ENCODE measurements around the gene LY9.

LY9 gene

DNA sequence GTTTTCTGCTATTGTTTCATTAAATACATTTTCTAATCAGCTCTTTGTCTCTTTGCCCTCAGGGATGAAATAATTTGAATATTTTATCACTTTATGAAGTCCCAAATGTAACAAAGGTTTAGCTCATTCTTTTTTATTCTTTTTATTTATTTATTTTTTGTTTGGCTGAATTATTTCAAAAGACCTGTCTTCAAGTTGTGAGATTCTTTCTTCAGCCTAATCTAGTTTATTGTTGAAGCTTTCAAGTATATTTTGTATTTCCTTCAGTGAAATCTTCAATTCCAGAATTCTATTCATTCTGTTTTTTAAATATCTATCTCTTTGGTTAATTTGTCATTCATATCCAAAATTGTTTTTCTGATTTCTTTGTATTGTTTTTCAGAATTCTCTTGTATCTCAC, 10.8 kb downstream of the LY9 start:
- POLR2A ChIA-PET (ENCODE audit: low non-redundant PET), result no interaction called here

DNA sequence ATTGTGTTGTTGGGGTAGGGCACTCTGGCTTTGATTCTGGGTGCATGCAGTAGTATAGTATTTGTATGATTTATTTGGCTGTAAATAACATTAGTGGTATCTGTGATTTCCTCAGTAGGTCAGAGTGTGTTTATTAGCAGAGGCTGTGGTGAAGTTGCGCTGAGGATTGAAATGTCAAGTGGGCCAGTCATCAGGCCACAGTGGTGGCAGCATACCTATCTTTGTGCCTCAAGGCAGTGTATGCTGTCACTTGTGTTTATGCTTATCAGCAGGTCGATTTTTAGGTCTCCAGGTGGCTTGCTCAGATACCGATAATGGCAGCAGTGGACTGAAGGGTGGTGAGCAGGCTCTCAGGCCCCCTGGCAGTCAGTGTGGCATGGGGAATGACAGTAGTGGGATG, 11.3 kb downstream of the LY9 start:
- ChIA-PET CTCF (no interaction called here), POLR2A (ENCODE audit: low non-redundant PET) (no interaction called here)
- TF ChIP-seq, protein P1, sequence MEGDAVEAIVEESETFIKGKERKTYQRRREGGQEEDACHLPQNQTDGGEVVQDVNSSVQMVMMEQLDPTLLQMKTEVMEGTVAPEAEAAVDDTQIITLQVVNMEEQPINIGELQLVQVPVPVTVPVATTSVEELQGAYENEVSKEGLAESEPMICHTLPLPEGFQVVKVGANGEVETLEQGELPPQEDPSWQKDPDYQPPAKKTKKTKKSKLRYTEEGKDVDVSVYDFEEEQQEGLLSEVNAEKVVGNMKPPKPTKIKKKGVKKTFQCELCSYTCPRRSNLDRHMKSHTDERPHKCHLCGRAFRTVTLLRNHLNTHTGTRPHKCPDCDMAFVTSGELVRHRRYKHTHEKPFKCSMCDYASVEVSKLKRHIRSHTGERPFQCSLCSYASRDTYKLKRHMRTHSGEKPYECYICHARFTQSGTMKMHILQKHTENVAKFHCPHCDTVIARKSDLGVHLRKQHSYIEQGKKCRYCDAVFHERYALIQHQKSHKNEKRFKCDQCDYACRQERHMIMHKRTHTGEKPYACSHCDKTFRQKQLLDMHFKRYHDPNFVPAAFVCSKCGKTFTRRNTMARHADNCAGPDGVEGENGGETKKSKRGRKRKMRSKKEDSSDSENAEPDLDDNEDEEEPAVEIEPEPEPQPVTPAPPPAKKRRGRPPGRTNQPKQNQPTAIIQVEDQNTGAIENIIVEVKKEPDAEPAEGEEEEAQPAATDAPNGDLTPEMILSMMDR (conservative IDR thresholded peaks at IDR 0.05; ENCODE audit: low read depth), result no peak
- H3K27ac ChIP-seq, result no peak overlapping the region
- no peak for DNase-seq (ENCODE audit: low spot score)

More for the DNA sequence above, 10.8 kb downstream of the LY9 start:
- CTCF ChIA-PET, result no interaction called here
- TF ChIP-seq, protein P1 (conservative IDR thresholded peaks at IDR 0.05; ENCODE audit: low read depth), result no peak
- no peak for DNase-seq (ENCODE audit: low spot score)
- H3K27ac ChIP-seq, result no peak overlapping the region

DNA sequence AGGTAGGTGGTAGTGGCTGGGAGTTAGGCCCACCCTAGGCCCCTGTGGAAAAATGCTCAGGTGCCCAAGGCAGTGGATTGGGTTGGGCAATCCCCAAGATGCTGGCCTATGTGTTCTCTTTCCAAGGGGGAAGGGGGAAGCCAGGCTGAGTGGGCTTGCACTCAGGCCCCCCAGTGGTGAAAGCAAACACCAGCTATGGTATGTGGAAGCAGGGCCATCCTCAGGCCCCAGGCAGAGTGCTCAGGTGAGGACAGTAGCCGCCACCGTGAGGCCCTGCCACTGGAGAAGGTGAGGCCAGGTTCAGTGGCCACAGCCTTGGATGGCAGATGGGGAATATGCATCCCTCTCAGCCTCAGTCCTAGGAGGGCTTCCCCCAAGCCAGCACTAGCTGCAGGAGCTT, 11.8 kb downstream of the LY9 start:
- DNase-seq (ENCODE audit: low spot score), result no peak
- CTCF ChIA-PET, result no interaction called here

DNA sequence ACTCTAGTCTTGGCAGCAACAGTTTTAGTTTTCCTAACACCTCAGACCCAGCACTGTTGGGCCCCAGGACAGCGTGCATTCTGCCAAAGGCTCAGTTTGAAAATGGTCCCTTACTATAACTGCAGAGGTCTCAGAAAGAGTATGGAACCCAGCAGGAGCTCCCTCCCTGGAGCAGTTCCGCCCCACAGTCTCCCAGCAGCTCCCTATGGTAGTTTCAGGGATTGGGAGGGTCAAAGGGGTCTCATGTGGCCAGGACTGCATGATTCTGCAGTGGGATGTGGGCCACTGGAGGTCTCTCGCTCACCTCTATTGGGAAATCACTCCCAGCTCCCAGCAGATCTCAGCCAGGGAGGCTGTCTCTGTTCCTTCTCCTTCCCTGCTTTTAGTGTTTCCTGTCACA, 12.3 kb downstream of the LY9 start:
- CTCF ChIA-PET, result no interaction called here

More for the DNA sequence above, 11.8 kb downstream of the LY9 start:
- no peak overlapping the region for H3K27ac ChIP-seq
- TF ChIP-seq, protein P1 (conservative IDR thresholded peaks at IDR 0.05; ENCODE audit: low read depth), result no peak
- POLR2A ChIA-PET (ENCODE audit: low non-redundant PET), result no interaction called here

DNA sequence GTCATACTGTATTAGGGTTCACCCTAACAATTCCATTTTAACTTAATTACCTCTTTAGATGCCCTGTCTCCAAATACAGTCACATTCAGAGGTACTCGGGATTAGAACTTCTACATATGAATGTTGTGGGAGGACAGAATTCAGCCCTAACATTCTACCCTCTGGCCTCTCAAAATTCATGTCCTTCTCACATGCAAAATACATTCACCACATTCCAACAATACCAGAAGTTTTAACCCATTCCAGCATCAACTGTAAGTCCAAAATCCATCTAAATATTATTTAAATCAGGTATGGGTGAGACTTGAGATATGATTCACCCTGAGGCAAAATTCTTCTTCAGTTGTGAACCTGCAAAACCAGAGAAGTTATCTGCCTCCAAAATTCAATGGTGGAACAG, 14.5 kb downstream of the LY9 start:
- TF ChIP-seq, protein P1 (conservative IDR thresholded peaks at IDR 0.05; ENCODE audit: low read depth), result no peak
- POLR2A ChIA-PET (ENCODE audit: low non-redundant PET), result no interaction called here
- H3K27ac ChIP-seq, result no peak overlapping the region
- no peak for DNase-seq (ENCODE audit: low spot score)
- CTCF ChIA-PET, result no interaction called here

More for the DNA sequence above, 12.3 kb downstream of the LY9 start:
- POLR2A ChIA-PET (ENCODE audit: low non-redundant PET), result no interaction called here
- no peak overlapping the region for H3K27ac ChIP-seq
- TF ChIP-seq, protein P1 (conservative IDR thresholded peaks at IDR 0.05; ENCODE audit: low read depth), result no peak
- DNase-seq (ENCODE audit: low spot score), result no peak

DNA sequence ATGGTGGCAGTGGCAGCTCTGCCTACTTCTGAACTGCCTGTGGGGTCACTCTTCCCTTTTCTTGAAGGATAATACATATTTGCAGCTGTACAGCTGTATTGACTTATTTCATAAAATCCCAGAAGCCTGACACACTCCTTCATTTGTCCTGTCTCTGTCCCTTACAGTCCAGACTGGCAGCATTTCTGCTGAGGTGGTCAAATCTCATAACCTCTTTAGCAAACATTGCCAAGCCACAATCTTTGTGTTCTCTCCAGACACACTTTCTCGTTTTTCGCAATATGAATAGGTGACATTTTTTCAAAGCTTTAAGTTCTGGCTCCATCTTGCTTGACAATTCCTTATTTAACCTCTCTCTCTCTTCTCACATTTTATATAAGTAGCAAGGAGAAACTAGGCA, 15.2 kb downstream of the LY9 start:
- TF ChIP-seq, protein P1 (conservative IDR thresholded peaks at IDR 0.05; ENCODE audit: low read depth), result no peak
- ChIA-PET POLR2A (ENCODE audit: low non-redundant PET) (no interaction called here), CTCF (no interaction called here)
- H3K27ac ChIP-seq, result no peak overlapping the region
- DNase-seq (ENCODE audit: low spot score), result no peak

DNA sequence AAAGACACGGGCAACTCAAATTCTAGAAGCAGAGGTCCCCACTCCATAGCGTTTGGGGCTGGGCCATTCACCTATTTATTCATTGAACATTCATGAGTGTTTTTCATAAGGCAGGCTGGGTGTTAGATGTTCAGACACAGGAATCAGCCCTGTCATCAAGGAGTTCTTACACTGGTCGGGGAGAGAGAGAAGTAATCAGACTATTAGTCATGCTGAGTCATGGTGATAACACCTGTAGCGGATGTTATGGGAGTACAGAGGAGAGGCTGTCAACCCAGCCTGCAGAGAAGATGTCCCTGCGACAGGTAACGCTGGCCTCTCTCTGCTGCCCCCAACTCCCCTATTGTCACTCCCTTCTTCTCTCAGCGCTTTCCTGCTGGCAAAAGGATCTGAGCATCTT, 17.2 kb downstream of the LY9 start:
- no peak overlapping the region for H3K27ac ChIP-seq
- TF ChIP-seq, protein P1 (conservative IDR thresholded peaks at IDR 0.05; ENCODE audit: low read depth), result no peak

More for the DNA sequence above, 17.2 kb downstream of the LY9 start:
- POLR2A ChIA-PET (ENCODE audit: low non-redundant PET), result no interaction called here
- peak; percentile 90 for DNase-seq (ENCODE audit: low spot score)
- CTCF ChIA-PET, result no interaction called here
